Activated CD4-positive, alpha-beta T cell treated with anti-CD3 and anti-CD28 coated beads, Interleukin-2, amount 10 ng/mL, durations not matched to agents 24 days and 14 days (primary cell): ENCODE data around the gene CFL1. TPM values are rescaled to one million over a fixed set of nuclear protein-coding genes. Genes with fewer than 3 reads are reported as not detected.

Experiments
- DNase-seq: peaks from one replicate; pipeline ENCODE4 v3.0.0; 2022
- H3K27ac Mint-ChIP-seq: one replicate; pipeline ENCODE4 v1.8.0; 2022; ENCODE audit warnings: mild to moderate bottlenecking, mixed read lengths
- H3K27me3 Mint-ChIP-seq: one replicate; pipeline ENCODE4 v1.8.0; 2022; ENCODE audit warnings: mixed read lengths
- H3K36me3 Mint-ChIP-seq: one replicate; pipeline ENCODE4 v1.8.0; 2022; ENCODE audit warnings: low read depth, mild to moderate bottlenecking, mixed read lengths
- H3K4me1 Mint-ChIP-seq: one replicate; pipeline ENCODE4 v1.8.0; 2021; ENCODE audit warnings: mixed read lengths
- H3K4me3 Mint-ChIP-seq: one replicate; pipeline ENCODE4 v1.8.0; 2022; ENCODE audit warnings: mild to moderate bottlenecking, moderate library complexity, mixed read lengths
- H3K9me3 Mint-ChIP-seq: one replicate; pipeline ENCODE4 v1.8.0; 2021; ENCODE audit warnings: mixed read lengths
- intact Hi-C: fragments of 100-400 bp; cut with micrococcal nuclease; formaldehyde crosslinking; loops from one replicate; pipeline ENCODE4 v1.15.1; 2023
- total RNA-seq: library from RNA; stranded (reverse); gene quantifications from 2 replicates; pipeline ENCODE4 v1.2.3, GENCODE V29; 2022

Gene CFL1
- total RNA-seq, 1 donor from 2014 or later = 1,047 TPM

GRCh38 chr11:65811764-65812475, 46.1 kb downstream of the CFL1 start:
- H3K9me3 Mint-ChIP-seq = no peaks in the 10 kb centered on the region
- H3K4me1 Mint-ChIP-seq = peaks cover 10% of the 10 kb centered on the region
- DNase-seq = no peak
- peaks cover 15% of the 10 kb centered on the region for H3K27me3 Mint-ChIP-seq
- peak overlapping the region; percentile 20 for H3K27ac Mint-ChIP-seq
- no peaks in the 10 kb centered on the region for H3K36me3 Mint-ChIP-seq
- intact Hi-C loops = no loop called here
- no peak overlapping the region for H3K4me3 Mint-ChIP-seq

DNA sequence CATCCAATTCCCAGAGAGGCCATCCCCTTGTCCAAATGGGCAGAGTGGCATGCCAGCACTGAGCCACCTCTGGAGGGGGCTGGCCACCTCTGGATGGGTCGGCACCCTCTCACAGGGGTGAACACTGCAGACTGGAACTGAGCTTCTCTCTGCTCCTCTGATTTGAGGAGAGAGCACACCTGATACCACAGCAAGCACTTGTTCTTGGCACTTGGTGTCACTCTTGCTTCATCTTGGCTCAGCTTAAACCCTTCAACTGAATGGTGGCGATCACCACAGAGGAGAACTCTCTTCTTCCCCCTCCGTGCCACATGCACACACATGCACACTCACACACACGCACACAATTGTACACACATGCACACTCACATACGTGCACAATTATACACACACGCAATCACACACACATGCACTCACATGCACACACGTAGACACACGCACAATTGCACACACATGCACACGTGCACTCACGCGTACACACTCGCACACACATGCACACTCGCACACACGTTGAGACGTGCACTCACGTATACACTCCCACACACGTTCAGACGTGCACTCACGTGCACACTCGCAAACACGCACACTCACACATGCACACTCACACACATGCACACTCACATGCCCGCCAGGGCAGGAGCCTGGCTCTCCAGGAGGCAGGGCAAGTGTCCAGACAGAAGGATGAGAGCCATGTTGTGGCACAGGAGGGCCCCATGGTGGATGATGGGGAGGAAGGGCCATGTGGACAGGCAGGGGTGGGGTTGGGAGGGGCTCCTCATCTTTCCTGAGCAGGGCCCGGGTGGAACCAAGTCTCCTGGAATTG, 47.7 kb downstream of the CFL1 start:
- peaks cover 3% of the 10 kb centered on the region for H3K4me1 Mint-ChIP-seq
- intact Hi-C loops = no loop called here
- H3K27me3 Mint-ChIP-seq = peaks cover 15% of the 10 kb centered on the region
- H3K27ac Mint-ChIP-seq = no peak overlapping the region
- DNase-seq = no peak
- no peaks in the 10 kb centered on the region for H3K9me3 Mint-ChIP-seq
- H3K4me3 Mint-ChIP-seq = no peak overlapping the region
- no peaks in the 10 kb centered on the region for H3K36me3 Mint-ChIP-seq

DNA sequence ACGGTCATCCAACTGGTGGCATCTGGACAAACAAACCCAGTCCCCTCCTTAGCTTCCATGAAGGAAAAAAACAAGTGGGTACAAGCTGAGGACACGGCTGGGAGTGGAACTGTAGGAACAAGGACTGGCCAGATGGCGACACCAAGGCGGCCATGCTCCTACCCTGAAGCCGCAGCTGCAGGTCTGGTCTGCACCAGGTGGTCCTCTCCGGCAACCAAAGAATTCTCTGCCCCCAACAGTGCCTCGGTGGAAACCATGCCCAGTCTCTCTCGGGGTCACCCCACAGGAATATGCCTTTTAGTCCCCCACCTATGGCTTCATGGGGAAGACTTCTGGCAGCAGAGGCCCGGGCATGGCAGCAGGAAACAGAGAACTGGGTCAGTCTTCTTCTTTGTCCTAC, 48.5 kb downstream of the CFL1 start:
- intact Hi-C loops = loop anchor here (10.0 kb wide), 1 partner anchor 1055 kb away; no protein-coding TSS in a partner anchor
- H3K4me3 Mint-ChIP-seq = no peak overlapping the region
- peaks cover 3% of the 10 kb centered on the region for H3K4me1 Mint-ChIP-seq

GRCh38 chr11:65808744-65809341, 49.1 kb downstream of the CFL1 start:
- Mint-ChIP-seq H3K4me1 (peaks cover 3% of the 10 kb centered on the region), H3K36me3 (no peaks in the 10 kb centered on the region), H3K4me3 (no peak overlapping the region), H3K27me3 (peaks cover 23% of the 10 kb centered on the region), H3K27ac (peak overlapping the region; percentile 6), H3K9me3 (no peaks in the 10 kb centered on the region)
- DNase-seq = no peak
- intact Hi-C loops = loop anchor here (10.0 kb wide), 1 partner anchor 1056 kb away; no protein-coding TSS in a partner anchor

More for the DNA sequence above, 48.5 kb downstream of the CFL1 start:
- no peak for DNase-seq
- Mint-ChIP-seq H3K27me3 (peaks cover 17% of the 10 kb centered on the region), H3K9me3 (no peaks in the 10 kb centered on the region), H3K27ac (no peak overlapping the region), H3K36me3 (no peaks in the 10 kb centered on the region)

- no peak for DNase-seq
- peaks cover 3% of the 10 kb centered on the region for H3K4me1 Mint-ChIP-seq
- no peaks in the 10 kb centered on the region for H3K36me3 Mint-ChIP-seq
- H3K27ac Mint-ChIP-seq = no peak overlapping the region
- H3K9me3 Mint-ChIP-seq = no peaks in the 10 kb centered on the region
- H3K27me3 Mint-ChIP-seq = peaks cover 32% of the 10 kb centered on the region
- intact Hi-C loops = loop anchor here (10.0 kb wide), 1 partner anchor 1058 kb away; no protein-coding TSS in a partner anchor
- no peak overlapping the region for H3K4me3 Mint-ChIP-seq
Measured at GRCh38 chr11:65806979-65807378, 51.0 kb downstream of the CFL1 start.

Other genes with a start within 250 kb of the CFL1 start
- 89.1 and 90.7 TPM in 2 replicates for gene MAP3K11, start 244.0 kb downstream of the CFL1 start, total RNA-seq
- 52.0 and 55.1 TPM in 2 replicates for gene PCNX3, start 242.4 kb downstream of the CFL1 start, total RNA-seq
- 118 and 125 TPM in 2 replicates for gene SIPA1, start 220.1 kb downstream of the CFL1 start, total RNA-seq
- 95.7 and 98.2 TPM in 2 replicates for gene RELA, start 195.3 kb downstream of the CFL1 start, total RNA-seq
- 71.6 and 72.3 TPM in 2 replicates for gene KAT5, start 145.9 kb downstream of the CFL1 start, total RNA-seq
- gene RNASEH2C, start 137.4 kb downstream of the CFL1 start, total RNA-seq = 86.4 and 100.0 TPM in 2 replicates
- 20.1 and 21.1 TPM in 2 replicates for gene AP5B1, start 77.2 kb downstream of the CFL1 start, total RNA-seq
- 0.07 TPM in 1 of 2 replicates, not detected in the other for gene OVOL1, start 71.1 kb downstream of the CFL1 start, total RNA-seq
- gene SNX32, start 24.2 kb downstream of the CFL1 start, total RNA-seq = 1.2 and 2.1 TPM in 2 replicates
- gene MUS81, start 2.3 kb upstream of the CFL1 start, total RNA-seq = 77.4 and 80.5 TPM in 2 replicates
- gene EFEMP2, start 14.6 kb upstream of the CFL1 start, total RNA-seq = 8.4 and 9.1 TPM in 2 replicates
- gene CTSW, start 21.7 kb upstream of the CFL1 start, total RNA-seq = 4.9 and 7.5 TPM in 2 replicates
- gene FIBP, start 30.3 kb upstream of the CFL1 start, total RNA-seq = 91.0 and 95.7 TPM in 2 replicates
- gene CCDC85B, start 32.5 kb upstream of the CFL1 start, total RNA-seq = 62.2 and 62.5 TPM in 2 replicates
- 32.1 and 32.9 TPM in 2 replicates for gene FOSL1, start 42.2 kb upstream of the CFL1 start, total RNA-seq
- gene C11orf68, start 60.9 kb upstream of the CFL1 start, total RNA-seq = 20.9 and 21.1 TPM in 2 replicates
- gene DRAP1, start 61.2 kb upstream of the CFL1 start, total RNA-seq = 113 and 117 TPM in 2 replicates
- not detected in 2 replicates for gene TSGA10IP, start 87.3 kb upstream of the CFL1 start, total RNA-seq
- 99.1 and 104 TPM in 2 replicates for gene SART1, start 103.6 kb upstream of the CFL1 start, total RNA-seq
- gene EIF1AD, start 144.0 kb upstream of the CFL1 start, total RNA-seq = 64.9 and 75.9 TPM in 2 replicates
- gene BANF1, start 144.3 kb upstream of the CFL1 start, total RNA-seq = 291 and 298 TPM in 2 replicates
- gene CST6, start 153.8 kb upstream of the CFL1 start, total RNA-seq = 0.45 and 1.5 TPM in 2 replicates
- 0.28 and 0.30 TPM in 2 replicates for gene CATSPER1, start 168.3 kb upstream of the CFL1 start, total RNA-seq
- not detected in 2 replicates for gene GAL3ST3, start 191.0 kb upstream of the CFL1 start, total RNA-seq
- 283 and 284 TPM in 2 replicates for gene SF3B2, start 194.2 kb upstream of the CFL1 start, total RNA-seq
- 90.9 and 96.7 TPM in 2 replicates for gene PACS1, start 212.1 kb upstream of the CFL1 start, total RNA-seq